Myocyte (in vitro differentiated cells): Measurements from ENCODE around the gene IFNA5. TPM values are rescaled to one million over a fixed set of nuclear protein-coding genes. Genes with fewer than 3 reads are reported as not detected.

Experiments
- DNase-seq: peaks from one replicate; pipeline ENCODE4 v3.0.0-alpha.2; 2012; ENCODE audit warnings: low read depth
- total RNA-seq: library from RNA; depleted of rRNA; stranded (reverse); fragments of >200 nt; gene quantifications from 2 replicates; pipeline ENCODE4 v1.2.3, GENCODE V29; 2014

The IFNA5 gene
- total RNA-seq, 1 donor from 2014 or later: not detected

DNA sequence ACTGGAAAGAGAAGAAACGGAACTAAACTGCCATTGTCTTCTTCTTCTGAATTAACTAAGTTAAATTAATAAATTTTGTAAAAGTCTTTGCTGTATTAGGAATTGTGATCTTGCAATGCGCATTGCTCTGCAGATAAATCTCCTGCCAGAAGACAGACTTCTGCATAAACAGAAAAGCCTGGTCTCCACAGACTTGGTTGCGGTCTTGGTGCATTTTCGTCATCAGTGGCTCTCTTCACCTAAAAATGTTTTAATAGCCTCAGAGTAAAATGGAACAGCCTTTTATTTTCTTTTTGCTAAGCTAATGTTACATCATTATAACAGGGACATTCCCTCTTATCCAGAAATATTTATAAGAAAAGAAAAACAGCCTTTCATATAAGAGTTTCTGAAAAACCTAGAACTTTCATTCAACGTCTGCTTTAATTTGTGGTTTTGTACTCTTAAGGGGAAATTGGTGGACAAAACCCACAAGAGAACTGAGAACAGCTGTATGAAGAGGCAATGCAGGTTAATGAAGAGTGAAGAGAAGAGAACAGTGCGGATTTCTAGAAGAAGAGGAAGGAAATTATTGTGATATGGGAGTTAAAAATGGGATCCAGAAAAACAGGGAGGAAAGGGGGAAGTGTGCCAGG, 10.1 kb downstream of the IFNA5 start:
- no peak for DNase-seq

DNA sequence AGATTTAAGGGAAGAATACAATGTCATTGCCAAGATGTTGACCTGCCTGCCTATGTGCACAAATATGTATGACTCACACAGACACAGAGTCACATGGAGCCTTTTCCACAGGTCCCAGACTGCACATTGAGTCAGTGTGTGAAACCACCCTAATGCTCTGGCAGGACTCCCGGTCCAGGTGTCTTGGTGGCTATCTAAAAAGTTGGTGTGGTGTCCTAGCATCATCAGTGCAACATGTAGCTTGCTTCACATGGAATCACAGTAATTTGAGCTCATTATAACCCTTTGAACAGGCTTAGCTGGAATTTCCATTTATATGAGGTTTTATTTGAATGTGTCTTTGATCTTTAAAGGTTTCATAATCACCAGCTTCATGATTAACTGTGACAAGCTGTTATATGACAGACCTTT, 10.7 kb downstream of the IFNA5 start:
- peak; percentile 7 for DNase-seq

DNA sequence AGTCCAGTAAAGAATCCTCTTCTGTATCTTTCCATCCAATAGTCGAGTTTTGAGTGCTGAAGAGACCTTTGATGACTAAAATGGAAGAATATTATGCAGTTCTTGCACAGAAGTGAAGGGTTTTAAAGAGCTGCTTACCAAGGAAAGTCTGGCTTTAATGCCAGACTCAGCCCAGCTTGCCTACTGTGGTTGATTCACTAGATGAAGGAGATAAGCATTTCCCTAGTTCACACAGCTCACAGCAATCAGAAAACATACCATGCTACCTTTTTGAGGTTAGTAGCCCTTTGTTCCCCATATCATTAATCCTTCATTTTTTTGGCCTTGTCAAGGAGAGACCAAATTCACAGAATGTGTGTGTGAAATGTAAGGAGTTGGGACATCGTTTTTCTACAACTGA, 15.3 kb downstream of the IFNA5 start:
- DNase-seq: no peak

DNA sequence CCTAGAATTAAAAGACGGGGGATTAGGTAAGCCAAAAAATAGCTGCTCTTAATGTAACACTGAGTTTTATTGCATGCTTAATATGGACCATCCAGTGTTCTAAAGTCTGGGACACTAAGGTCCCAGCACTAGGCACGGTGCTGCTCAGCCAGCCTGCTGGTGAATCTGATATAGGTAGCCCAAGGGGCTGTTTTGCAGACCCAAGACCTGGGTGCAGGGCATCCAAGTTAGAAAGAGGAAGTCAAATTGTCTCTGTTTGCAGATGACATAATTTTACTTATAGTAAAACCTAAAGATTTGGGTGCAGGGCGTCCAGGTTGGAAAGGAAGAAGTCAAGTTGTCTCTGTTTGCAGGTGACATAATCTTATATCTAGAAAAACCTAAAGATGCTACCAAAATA, 17.8 kb downstream of the IFNA5 start:
- DNase-seq: no peak

DNA sequence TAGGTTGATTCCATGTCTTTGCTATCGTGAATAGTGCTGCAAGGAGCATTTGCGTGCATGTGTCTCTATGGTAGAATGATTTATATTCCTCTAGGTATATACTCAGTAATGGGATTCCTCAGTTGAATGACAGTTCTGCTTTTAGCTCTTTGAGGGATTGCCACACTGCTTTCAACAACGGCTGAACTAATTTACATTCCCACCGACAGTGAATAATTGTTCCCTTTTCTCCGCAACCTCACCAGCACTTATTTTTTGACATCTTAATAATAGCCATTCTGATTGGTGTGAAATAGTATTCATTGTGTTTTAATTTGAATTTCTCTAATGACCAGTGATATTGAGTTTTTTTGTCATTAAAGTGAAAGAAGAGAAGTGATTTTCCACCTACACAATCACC, 18.5 kb downstream of the IFNA5 start:
- DNase-seq: no peak

DNA sequence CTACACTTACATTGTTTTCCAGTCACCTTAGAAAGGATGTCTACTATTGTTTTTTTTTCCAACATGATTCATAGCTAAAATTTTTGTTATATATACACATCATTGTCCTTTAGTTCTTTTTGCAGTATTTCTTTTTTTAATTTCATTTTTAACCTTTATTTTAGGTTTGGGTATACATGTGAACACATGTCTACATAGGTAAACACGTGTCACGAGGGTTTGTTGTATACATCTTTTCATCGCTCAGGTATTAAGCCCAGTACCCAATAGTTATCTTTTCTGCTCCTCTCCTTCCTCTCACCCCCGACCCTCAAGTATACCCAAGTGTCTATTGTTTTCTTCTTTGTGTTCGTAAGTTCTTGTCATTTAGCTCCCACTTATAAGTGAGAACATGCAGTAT, 19.0 kb downstream of the IFNA5 start:
- no peak for DNase-seq

DNA sequence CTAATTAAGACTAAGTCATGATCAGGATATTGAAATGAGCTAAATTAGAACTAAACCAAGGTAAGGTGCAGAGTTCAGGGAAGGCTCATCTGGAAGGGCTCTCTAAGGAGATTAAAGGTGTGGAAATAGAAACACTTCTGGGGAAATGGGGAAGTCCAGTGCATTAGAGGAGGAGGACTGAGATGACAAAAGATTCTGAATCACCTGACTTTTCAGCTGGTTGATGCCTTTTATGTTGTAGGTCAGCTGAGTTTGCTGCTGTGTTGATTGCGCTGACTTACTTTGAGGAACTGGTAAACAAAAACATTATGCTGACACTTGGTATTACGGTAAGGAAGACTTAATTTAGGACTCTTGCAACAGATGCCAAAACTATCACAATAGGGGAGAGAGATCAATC, 23.8 kb downstream of the IFNA5 start:
- no peak for DNase-seq

DNA sequence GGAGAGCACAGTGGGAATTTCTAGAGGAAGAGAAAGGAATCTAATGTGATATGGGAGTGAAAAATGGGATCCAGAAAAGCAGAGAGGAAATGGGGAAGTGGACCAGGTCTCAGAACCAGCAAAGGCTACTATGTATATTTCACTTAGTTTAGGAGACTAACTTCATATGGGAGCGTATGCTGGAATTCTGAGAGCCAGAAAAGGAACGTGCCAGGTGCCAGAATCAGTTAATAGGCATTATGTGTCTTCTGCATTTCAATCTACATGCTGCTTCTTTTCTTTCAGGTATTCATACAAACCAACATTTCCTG, 36.8 kb downstream of the IFNA5 start:
- DNase-seq: no peak

DNA sequence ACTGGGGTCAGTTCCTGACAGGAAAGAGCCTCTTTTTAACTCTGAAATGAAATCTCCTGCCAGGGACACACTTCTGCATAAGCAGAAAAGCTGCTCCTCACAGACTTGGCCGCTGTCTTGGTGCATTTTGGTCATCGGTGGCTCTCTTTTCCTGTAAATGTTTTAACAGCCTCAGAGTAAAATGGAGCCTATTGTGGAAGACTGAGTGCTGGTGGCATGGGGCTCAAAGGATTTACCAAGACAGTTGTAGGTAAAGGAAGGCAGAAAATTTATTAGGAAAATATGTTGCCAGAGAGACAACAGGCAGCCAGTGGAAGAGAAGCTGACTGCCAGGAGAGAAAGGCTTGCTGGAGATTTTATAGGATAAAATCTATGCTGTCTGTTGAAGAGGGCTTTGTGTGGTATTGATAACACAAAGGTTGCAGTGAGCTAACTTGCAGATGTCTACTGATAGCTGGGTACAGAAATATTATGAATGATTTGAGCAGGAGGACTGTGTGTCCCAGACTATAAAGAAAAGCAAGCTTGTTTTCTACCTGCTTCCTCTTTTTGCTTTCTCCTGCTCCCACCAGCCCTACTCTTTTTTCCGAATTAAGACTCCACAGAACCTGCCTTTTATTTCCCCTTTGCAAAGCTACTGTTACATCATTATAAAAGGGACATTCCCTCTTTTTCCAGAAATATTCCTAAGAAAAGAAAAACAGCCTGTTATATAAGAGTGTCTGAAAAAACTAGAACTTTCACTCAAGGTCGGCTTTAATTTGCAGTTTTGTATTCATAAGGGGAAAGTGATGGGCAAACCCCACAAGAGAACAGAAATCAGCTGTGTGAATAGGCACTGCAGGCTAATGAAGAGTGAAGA, 37.4 kb downstream of the IFNA5 start:
- no peak for DNase-seq

DNA sequence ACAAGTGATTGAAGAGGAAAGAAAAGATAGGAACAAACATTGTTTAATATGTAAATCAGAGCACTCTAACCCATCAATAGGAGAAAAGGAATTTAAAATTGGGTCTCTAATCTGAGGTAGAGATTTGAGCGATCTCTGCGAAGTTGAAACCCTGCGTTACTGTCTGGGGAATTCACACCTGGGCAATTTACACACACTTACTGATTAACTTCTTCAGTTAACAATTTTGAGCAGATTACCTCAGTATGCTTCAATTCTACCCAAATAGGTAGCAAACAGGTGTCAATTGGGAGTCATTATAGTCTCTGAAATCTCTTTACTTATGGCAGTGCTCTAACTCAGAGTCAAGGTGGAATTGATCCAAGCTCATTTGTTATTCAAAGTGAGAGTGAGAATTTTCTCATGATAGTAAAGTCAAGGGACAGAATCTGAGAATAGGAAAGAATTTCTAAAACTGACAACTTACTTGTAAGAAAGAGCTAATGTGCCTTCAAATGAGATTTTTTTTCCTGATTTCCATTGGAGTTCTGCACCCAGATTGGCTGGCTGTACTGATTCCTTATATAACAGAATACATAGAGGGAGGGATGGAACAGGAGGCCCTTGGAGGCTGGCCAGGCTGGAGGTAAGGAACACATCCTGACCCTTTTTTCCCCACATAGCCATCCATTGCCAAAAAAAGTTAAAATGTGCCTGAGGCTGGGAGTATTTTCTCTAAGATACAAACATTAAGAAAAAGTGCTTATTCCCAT, 38.2 kb downstream of the IFNA5 start:
- DNase-seq: no peak

DNA sequence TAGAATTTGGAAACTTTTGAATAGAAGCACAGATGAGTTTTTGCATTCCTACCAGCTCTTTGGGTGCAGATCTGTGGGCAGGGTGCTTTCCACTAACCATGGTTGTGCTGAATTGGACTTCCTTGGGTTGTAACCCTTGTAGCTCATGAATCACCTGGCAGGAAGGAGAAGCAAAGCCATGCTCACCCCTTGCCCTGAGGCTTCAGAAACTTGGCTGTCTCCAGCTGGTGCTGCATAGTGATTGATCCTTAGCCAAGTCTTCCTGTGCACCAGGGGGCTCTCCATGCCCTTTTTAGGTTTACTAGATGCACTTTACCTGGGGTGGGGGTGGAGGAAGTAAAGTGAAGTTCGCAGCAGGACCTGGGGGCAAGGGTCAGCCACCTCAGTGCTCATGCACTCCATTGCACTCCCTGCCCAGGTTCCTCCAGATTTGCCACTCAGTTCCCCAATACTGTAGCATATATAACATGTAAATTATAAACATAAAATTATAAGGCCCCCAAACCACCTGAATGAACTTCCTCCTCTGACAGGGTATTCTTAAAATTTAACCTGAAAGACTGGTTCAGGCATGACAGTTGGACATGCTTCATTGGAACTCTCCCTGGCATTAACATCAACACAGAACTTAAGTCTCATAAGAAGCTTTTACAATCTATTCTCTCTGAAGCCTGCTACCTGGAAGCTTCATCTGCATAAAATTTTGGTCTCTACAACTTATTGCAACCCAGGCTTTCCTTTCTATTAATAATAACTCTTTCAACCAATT, 39.5 kb downstream of the IFNA5 start:
- no peak for DNase-seq

DNA sequence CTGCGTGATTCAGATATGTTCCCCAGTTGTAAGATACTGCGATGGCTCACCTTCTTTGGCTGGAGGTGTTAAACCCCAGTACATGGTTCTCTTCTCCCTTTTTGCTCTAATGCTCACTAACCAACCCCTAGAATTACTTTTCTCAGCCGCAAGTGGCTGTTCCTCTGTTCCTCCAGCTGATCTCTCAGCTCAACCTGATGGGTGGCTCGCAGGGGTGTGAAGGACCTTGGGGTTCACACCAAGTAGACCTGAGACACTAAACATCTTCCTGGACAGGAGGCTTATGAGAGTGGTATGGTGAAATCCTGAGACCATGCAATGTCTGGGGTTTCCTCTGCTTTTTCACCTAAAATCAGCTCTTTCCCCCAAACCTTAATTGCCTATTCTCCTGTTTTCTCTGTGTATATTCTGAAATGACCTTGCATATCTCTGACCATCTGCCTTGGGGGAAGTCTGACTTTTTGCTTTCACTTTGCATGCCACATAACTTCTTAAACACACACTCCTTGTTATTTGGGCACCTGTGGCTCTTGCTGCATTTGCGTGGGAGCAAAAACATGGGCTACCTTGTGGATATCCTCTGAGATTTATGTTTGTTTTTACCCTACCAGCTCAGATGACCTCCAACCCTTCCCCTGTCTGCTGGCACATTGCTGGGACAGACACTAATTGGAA, 49.4 kb downstream of the IFNA5 start:
- DNase-seq: no peak

Other genes starting within 250 kb of the IFNA5 start
- gene IFNB1, start 227.4 kb downstream of the IFNA5 start, total RNA-seq: not detected in 2 replicates
- gene IFNW1, start 163.5 kb downstream of the IFNA5 start, total RNA-seq: not detected in 2 replicates
- gene IFNA21, start 138.7 kb downstream of the IFNA5 start, total RNA-seq: not detected in 2 replicates
- not detected in 2 replicates for gene IFNA4, start 117.7 kb downstream of the IFNA5 start, total RNA-seq
- not detected in 2 replicates for gene IFNA7, start 103.1 kb downstream of the IFNA5 start, total RNA-seq
- gene IFNA10, start 98.2 kb downstream of the IFNA5 start, total RNA-seq: not detected in 2 replicates
- not detected in 2 replicates for gene IFNA16, start 88.0 kb downstream of the IFNA5 start, total RNA-seq
- not detected in 2 replicates for gene IFNA17, start 77.1 kb downstream of the IFNA5 start, total RNA-seq
- not detected in 2 replicates for gene IFNA14, start 65.3 kb downstream of the IFNA5 start, total RNA-seq
- gene KLHL9, start 30.1 kb upstream of the IFNA5 start, total RNA-seq: 24.7 and 26.5 TPM in 2 replicates
- not detected in 2 replicates for gene IFNA6, start 45.6 kb upstream of the IFNA5 start, total RNA-seq
- gene IFNA13, start 62.7 kb upstream of the IFNA5 start, total RNA-seq: not detected in 2 replicates
- gene IFNA2, start 80.1 kb upstream of the IFNA5 start, total RNA-seq: not detected in 2 replicates
- not detected in 2 replicates for gene IFNA8, start 103.8 kb upstream of the IFNA5 start, total RNA-seq
- gene IFNA1, start 135.1 kb upstream of the IFNA5 start, total RNA-seq: not detected in 2 replicates
- gene IFNE, start 177.0 kb upstream of the IFNA5 start, total RNA-seq: 0.31 TPM in 1 of 2 replicates, not detected in the other